HT1080 (cell line): Measurements from ENCODE around the gene CRIP1. TPM values are rescaled to one million over a fixed set of nuclear protein-coding genes. Genes with fewer than 3 reads are reported as not detected.
A peak's percentile ranks its signal among the peaks of the same experiment; 100 is the strongest.

Experiments used
- DNase-seq: peaks from one replicate; pipeline ENCODE4 v3.0.0-alpha.2; 2015; ENCODE audit warnings: low read depth
- total RNA-seq: library from RNA; depleted of rRNA; stranded (reverse); fragments of >200 nt; shearing (Covaris generic); gene quantifications from 2 replicates; pipeline ENCODE4 v1.2.3, GENCODE V29; 2014

CRIP1 gene
- total RNA-seq, 1 experiment from 2014 or later, result 1.8 TPM

- no peak for DNase-seq
These were observed 6.4 kb upstream of the CRIP1 start for GRCh38 chr14:105480199-105480746.

- DNase-seq, result peak; percentile 88
These were observed 5.6 kb upstream of the CRIP1 start for GRCh38 chr14:105480807-105481801.

GRCh38 chr14:105481886-105482457, 4.7 kb upstream of the CRIP1 start:
- DNase-seq, result peak; percentile 96

- DNase-seq, result no peak
These were observed 4.1 kb upstream of the CRIP1 start for GRCh38 chr14:105482486-105483110.

- DNase-seq, result no peak
These were observed 3.2 kb upstream of the CRIP1 start for GRCh38 chr14:105483300-105484068.

GRCh38 chr14:105484069-105484996, 2.4 kb upstream of the CRIP1 start:
- no peak for DNase-seq

GRCh38 chr14:105484997-105485393, 1.7 kb upstream of the CRIP1 start:
- no peak for DNase-seq

- no peak for DNase-seq
These were observed 935 bp upstream of the CRIP1 start for GRCh38 chr14:105485739-105486162.

- DNase-seq, result no peak
These were observed 325 bp downstream of the CRIP1 start for GRCh38 chr14:105486974-105487448.

- no peak for DNase-seq
These were observed 831 bp downstream of the CRIP1 start for GRCh38 chr14:105487449-105487985.

GRCh38 chr14:105487986-105488777, 1.5 kb downstream of the CRIP1 start:
- DNase-seq, result no peak

- DNase-seq, result no peak
These were observed 2.3 kb downstream of the CRIP1 start for GRCh38 chr14:105488781-105489541.

- DNase-seq, result peak; percentile 87
These were observed 3.0 kb downstream of the CRIP1 start for GRCh38 chr14:105489542-105490266.

GRCh38 chr14:105490267-105490571, 3.5 kb downstream of the CRIP1 start:
- no peak for DNase-seq

GRCh38 chr14:105490572-105491365, 4.1 kb downstream of the CRIP1 start, which contains the start of gene TEDC1:
TEDC1 (plus strand) TSS chr14:105491246; CDS start chr14:105491376, 130 bp downstream.
- peak; percentile 100 for DNase-seq

GRCh38 chr14:105491366-105491973, 4.8 kb downstream of the CRIP1 start:
- DNase-seq, result peak; percentile 57
